ENCODE data around the gene ASXL1. TPM values are rescaled to one million over a fixed set of nuclear protein-coding genes. Genes with fewer than 3 reads are reported as not detected.

The ASXL1 gene
- total and polyA plus RNA-seq, 2 experiments from 2014 or later: 10.4 to 29.0 TPM

DNA sequence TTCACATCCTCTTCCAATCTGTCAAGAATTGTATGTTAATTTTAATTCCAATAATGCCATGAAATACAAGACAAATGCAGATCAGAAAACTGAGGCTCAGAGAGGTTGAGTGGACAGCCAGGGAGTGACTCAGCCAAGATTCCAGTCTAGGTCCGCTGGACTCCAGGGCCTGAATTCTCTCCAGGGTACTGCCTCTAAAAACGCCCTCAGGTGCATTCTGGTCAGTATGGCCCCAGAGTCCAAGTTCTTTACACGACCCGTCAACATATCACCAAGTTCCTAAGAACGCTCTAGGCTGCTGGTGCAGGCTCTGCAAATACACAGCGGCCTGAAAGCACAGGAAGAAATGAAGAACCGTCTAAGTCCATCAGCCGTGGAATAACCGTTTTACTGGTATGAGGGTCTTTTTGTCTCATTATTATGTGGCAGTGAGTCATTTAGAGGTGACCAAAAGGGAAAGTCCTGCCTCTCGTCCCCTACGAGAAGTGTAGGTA lies 709 bp upstream of the ASXL1 start:
- peaks cover 44% of the 10 kb centered on the region for H3K27me3 Mint-ChIP-seq (ENCODE audit: insufficient read depth, low read depth, poor library complexity)
- peak overlapping the region; percentile 100 for H3K4me2 ChIP-seq
- no peak overlapping the region; the same call in 1 of the 2 replicates for H3K27ac Mint-ChIP-seq
- H3K9me3 Mint-ChIP-seq: no peaks in the 10 kb centered on the region; the same call in 2 of the 3 replicates
- peak; percentile 51 for DNase-seq (ENCODE audit: low spot score)
- H3K27ac ChIP-seq (ENCODE audit: low read depth): no peak overlapping the region
- no peak for TF ChIP-seq EZH2phosphoT487 (IDR thresholded peaks at IDR 0.05; ENCODE audit: unreplicated experiment)
- no peak for TF ChIP-seq NANOG (IDR thresholded peaks at IDR 0.05; ENCODE audit: borderline replicate concordance)
- no peak for TF ChIP-seq STAT1 (IDR thresholded peaks at IDR 0.05; ENCODE audit: unreplicated experiment)
- TF ChIP-seq, protein P1, sequence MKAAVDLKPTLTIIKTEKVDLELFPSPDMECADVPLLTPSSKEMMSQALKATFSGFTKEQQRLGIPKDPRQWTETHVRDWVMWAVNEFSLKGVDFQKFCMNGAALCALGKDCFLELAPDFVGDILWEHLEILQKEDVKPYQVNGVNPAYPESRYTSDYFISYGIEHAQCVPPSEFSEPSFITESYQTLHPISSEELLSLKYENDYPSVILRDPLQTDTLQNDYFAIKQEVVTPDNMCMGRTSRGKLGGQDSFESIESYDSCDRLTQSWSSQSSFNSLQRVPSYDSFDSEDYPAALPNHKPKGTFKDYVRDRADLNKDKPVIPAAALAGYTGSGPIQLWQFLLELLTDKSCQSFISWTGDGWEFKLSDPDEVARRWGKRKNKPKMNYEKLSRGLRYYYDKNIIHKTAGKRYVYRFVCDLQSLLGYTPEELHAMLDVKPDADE (IDR thresholded peaks at IDR 0.05): no peak
- TF ChIP-seq, protein P2, sequence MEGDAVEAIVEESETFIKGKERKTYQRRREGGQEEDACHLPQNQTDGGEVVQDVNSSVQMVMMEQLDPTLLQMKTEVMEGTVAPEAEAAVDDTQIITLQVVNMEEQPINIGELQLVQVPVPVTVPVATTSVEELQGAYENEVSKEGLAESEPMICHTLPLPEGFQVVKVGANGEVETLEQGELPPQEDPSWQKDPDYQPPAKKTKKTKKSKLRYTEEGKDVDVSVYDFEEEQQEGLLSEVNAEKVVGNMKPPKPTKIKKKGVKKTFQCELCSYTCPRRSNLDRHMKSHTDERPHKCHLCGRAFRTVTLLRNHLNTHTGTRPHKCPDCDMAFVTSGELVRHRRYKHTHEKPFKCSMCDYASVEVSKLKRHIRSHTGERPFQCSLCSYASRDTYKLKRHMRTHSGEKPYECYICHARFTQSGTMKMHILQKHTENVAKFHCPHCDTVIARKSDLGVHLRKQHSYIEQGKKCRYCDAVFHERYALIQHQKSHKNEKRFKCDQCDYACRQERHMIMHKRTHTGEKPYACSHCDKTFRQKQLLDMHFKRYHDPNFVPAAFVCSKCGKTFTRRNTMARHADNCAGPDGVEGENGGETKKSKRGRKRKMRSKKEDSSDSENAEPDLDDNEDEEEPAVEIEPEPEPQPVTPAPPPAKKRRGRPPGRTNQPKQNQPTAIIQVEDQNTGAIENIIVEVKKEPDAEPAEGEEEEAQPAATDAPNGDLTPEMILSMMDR (conservative IDR thresholded peaks at IDR 0.05; ENCODE audit: low read depth in 2 of 2): no peak
- no peak for TF ChIP-seq POLR2AphosphoS5 (IDR thresholded peaks at IDR 0.05; ENCODE audit: low read depth)
- H3K79me2 ChIP-seq (replicated peaks; ENCODE audit: insufficient read depth): peaks cover 30% of the 10 kb centered on the region
- H3K4me3 Mint-ChIP-seq: peak overlapping the region; percentile 97
- peaks cover 6% of the 10 kb centered on the region; the same call in 1 of the 3 replicates for H3K36me3 Mint-ChIP-seq (ENCODE audit: low read depth)
- peak; percentile 3 for ATAC-seq
- H3K36me3 ChIP-seq (ENCODE audit: insufficient read depth): no peaks in the 10 kb centered on the region
- peaks cover 56% of the 10 kb centered on the region for H3K27me3 ChIP-seq (ENCODE audit: insufficient read depth)
- peak overlapping the region; percentile 100 for H2AFZ ChIP-seq
- peaks cover 12% of the 10 kb centered on the region for H3K4me1 Mint-ChIP-seq
- H3F3A ChIP-seq (replicated peaks; ENCODE audit: low read depth): peaks cover 18% of the 10 kb centered on the region
- H3K4me1 ChIP-seq (ENCODE audit: insufficient read depth): peaks cover 21% of the 10 kb centered on the region
- no peaks in the 10 kb centered on the region for H3K9me2 ChIP-seq (ENCODE audit: insufficient read depth)
- peak overlapping the region; percentile 93 for H3K4me3 ChIP-seq
- H4K20me1 ChIP-seq (replicated peaks; ENCODE audit: insufficient read depth): peaks cover 31% of the 10 kb centered on the region

DNA sequence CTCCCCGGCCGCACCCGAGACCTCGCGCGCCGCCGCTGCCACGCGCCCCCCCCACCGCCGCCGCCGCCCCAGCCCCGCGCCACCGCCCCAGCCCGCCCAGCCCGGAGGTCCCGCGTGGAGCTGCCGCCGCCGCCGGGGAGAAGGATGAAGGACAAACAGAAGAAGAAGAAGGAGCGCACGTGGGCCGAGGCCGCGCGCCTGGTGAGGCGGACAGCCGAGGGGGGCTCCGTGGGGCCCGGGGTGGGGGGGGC lies 426 bp downstream of the ASXL1 start:
- H3K4me3 Mint-ChIP-seq: no peak overlapping the region; the same call in 2 of the 3 replicates
- Histone ChIP-seq H3K79me2 (replicated peaks; ENCODE audit: insufficient read depth) (peaks cover 41% of the 10 kb centered on the region), H3K27ac (ENCODE audit: low read depth) (no peak overlapping the region), H2AFZ (no peak overlapping the region), H3K4me2 (peak overlapping the region; percentile 77; the same call in 1 of the 2 replicates), H3K27me3 (ENCODE audit: insufficient read depth) (peaks cover 67% of the 10 kb centered on the region), H3K9me2 (ENCODE audit: insufficient read depth) (no peaks in the 10 kb centered on the region), H3F3A (replicated peaks; ENCODE audit: low read depth) (peaks cover 18% of the 10 kb centered on the region), H3K4me1 (ENCODE audit: insufficient read depth) (peaks cover 21% of the 10 kb centered on the region), H3K36me3 (ENCODE audit: insufficient read depth) (no peaks in the 10 kb centered on the region), H4K20me1 (replicated peaks; ENCODE audit: insufficient read depth) (peaks cover 42% of the 10 kb centered on the region), H3K4me3 (peak overlapping the region; percentile 93)
- no peak overlapping the region for H3K27ac Mint-ChIP-seq
- peaks cover 12% of the 10 kb centered on the region for H3K4me1 Mint-ChIP-seq
- H3K9me3 Mint-ChIP-seq: no peaks in the 10 kb centered on the region; the same call in 2 of the 3 replicates
- peaks cover 55% of the 10 kb centered on the region for H3K27me3 Mint-ChIP-seq (ENCODE audit: insufficient read depth, low read depth, poor library complexity)
- DNase-seq (ENCODE audit: low spot score): no peak
- H3K36me3 Mint-ChIP-seq (ENCODE audit: low read depth): peaks cover 6% of the 10 kb centered on the region; the same call in 1 of the 3 replicates
- ATAC-seq: no peak
- TF ChIP-seq, protein P3, sequence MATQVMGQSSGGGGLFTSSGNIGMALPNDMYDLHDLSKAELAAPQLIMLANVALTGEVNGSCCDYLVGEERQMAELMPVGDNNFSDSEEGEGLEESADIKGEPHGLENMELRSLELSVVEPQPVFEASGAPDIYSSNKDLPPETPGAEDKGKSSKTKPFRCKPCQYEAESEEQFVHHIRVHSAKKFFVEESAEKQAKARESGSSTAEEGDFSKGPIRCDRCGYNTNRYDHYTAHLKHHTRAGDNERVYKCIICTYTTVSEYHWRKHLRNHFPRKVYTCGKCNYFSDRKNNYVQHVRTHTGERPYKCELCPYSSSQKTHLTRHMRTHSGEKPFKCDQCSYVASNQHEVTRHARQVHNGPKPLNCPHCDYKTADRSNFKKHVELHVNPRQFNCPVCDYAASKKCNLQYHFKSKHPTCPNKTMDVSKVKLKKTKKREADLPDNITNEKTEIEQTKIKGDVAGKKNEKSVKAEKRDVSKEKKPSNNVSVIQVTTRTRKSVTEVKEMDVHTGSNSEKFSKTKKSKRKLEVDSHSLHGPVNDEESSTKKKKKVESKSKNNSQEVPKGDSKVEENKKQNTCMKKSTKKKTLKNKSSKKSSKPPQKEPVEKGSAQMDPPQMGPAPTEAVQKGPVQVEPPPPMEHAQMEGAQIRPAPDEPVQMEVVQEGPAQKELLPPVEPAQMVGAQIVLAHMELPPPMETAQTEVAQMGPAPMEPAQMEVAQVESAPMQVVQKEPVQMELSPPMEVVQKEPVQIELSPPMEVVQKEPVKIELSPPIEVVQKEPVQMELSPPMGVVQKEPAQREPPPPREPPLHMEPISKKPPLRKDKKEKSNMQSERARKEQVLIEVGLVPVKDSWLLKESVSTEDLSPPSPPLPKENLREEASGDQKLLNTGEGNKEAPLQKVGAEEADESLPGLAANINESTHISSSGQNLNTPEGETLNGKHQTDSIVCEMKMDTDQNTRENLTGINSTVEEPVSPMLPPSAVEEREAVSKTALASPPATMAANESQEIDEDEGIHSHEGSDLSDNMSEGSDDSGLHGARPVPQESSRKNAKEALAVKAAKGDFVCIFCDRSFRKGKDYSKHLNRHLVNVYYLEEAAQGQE (IDR thresholded peaks at IDR 0.05; ENCODE audit: unreplicated experiment): no peak
- TF ChIP-seq, protein P4, sequence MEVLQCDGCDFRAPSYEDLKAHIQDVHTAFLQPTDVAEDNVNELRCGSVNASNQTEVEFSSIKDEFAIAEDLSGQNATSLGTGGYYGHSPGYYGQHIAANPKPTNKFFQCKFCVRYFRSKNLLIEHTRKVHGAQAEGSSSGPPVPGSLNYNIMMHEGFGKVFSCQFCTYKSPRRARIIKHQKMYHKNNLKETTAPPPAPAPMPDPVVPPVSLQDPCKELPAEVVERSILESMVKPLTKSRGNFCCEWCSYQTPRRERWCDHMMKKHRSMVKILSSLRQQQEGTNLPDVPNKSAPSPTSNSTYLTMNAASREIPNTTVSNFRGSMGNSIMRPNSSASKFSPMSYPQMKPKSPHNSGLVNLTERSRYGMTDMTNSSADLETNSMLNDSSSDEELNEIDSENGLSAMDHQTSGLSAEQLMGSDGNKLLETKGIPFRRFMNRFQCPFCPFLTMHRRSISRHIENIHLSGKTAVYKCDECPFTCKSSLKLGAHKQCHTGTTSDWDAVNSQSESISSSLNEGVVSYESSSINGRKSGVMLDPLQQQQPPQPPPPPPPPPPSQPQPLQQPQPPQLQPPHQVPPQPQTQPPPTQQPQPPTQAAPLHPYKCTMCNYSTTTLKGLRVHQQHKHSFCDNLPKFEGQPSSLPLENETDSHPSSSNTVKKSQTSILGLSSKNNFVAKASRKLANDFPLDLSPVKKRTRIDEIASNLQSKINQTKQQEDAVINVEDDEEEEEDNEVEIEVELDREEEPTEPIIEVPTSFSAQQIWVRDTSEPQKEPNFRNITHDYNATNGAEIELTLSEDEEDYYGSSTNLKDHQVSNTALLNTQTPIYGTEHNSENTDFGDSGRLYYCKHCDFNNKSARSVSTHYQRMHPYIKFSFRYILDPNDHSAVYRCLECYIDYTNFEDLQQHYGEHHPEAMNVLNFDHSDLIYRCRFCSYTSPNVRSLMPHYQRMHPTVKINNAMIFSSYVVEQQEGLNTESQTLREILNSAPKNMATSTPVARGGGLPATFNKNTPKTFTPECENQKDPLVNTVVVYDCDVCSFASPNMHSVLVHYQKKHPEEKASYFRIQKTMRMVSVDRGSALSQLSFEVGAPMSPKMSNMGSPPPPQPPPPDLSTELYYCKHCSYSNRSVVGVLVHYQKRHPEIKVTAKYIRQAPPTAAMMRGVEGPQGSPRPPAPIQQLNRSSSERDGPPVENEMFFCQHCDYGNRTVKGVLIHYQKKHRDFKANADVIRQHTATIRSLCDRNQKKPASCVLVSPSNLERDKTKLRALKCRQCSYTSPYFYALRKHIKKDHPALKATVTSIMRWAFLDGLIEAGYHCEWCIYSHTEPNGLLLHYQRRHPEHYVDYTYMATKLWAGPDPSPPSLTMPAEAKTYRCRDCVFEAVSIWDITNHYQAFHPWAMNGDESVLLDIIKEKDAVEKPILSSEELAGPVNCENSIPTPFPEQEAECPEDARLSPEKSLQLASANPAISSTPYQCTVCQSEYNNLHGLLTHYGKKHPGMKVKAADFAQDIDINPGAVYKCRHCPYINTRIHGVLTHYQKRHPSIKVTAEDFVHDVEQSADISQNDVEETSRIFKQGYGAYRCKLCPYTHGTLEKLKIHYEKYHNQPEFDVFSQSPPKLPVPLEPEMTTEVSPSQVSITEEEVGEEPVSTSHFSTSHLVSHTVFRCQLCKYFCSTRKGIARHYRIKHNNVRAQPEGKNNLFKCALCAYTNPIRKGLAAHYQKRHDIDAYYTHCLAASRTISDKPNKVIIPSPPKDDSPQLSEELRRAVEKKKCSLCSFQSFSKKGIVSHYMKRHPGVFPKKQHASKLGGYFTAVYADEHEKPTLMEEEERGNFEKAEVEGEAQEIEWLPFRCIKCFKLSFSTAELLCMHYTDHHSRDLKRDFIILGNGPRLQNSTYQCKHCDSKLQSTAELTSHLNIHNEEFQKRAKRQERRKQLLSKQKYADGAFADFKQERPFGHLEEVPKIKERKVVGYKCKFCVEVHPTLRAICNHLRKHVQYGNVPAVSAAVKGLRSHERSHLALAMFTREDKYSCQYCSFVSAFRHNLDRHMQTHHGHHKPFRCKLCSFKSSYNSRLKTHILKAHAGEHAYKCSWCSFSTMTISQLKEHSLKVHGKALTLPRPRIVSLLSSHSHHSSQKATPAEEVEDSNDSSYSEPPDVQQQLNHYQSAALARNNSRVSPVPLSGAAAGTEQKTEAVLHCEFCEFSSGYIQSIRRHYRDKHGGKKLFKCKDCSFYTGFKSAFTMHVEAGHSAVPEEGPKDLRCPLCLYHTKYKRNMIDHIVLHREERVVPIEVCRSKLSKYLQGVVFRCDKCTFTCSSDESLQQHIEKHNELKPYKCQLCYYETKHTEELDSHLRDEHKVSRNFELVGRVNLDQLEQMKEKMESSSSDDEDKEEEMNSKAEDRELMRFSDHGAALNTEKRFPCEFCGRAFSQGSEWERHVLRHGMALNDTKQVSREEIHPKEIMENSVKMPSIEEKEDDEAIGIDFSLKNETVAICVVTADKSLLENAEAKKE (CRISPR knock-in tag; IDR thresholded peaks at IDR 0.05): no peak
- TF ChIP-seq EZH2 (IDR thresholded peaks at IDR 0.05; ENCODE audit: low read depth, unreplicated experiment) (no peak), ZNF114 (CRISPR knock-in tag; IDR thresholded peaks at IDR 0.05) (no peak)

All from GM23338 (cell line).